ENCODE data around the gene NDUFA8.

The NDUFA8 gene

GRCh38 chr9:122159026-122159924 is at the start of gene NDUFA8, which contains the start of gene MORN5:
Gene NDUFA8, minus strand, starts transcription at chr9:122159779. Its CDS starts 102 bp downstream, at chr9:122159677.
Gene MORN5, plus strand, starts transcription at chr9:122159908. Its CDS starts 65 bp downstream, at chr9:122159973.
- DNase-seq (ENCODE audit: low read depth in 3 of 3), result peak; percentile 91 to 95 (median 92)

DNA sequence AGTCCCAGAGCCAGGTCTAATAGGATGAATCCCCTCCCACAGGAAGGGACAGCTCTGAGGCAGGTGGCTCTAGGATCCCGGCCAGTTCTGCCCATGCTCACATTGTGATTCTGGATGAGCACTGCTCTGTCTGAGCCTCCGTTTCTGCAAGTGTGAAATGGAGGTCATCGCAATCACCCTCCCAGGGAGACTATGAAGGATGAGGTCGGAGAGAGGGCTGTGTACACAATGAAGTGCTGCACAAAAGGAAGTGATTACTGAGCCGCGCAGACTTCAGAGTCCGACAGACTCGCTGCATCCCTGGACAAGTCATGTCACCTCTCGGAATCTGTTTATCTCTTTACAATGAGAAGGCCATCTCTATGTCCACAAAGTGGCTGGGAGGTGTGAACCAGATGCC is 47.5 kb upstream of the NDUFA8 start:
- DNase-seq (ENCODE audit: low read depth in 3 of 3), result no peak

DNA sequence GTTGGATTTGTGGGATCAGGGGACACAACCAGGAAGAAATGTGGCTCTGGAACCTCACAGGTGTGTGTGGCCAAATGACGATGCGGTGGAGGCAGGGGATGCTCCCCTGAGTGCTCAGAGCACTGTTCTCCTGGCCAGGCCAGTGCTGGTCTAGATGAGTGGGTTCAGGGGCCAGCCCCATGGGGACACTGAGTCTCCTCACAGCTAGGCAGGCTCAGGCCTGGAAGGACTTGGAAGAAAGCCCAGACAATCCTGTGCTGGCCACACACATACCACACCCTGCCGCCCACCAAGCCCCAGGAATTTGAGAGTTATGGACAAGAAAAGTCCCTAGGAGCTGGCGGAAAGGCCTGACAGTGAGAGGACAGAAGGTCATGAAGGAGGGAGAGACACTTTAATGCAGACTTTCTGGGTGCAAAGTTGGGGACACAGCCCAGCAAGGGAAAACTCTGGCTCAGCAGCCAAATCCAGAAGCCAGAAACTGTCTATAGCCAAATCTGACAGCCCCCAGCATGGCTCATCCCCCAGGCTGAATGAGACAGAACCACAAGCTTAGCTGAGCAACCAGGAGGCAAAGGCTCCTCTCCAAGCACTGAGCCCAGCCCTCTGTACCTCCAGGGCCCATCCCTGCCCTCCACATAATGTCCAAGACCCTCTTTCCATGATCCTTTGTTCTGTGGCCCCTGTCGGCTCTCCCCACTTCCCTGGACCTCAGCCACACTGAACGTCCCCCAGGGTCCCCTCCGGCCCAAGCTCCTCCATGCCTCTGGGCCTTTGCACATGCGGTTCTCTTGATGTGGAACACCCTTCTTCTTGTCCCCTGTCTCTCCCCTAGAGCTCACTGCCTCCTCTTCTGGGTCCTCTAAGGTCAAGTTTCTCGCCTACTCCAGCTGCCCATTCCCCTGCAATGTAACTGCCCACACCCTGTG is 46.8 kb upstream of the NDUFA8 start:
- no peak for DNase-seq (ENCODE audit: low read depth in 3 of 3)

GRCh38 chr9:122205176-122205575 is 45.6 kb upstream of the NDUFA8 start:
- no peak for DNase-seq (ENCODE audit: low read depth in 3 of 3)

DNA sequence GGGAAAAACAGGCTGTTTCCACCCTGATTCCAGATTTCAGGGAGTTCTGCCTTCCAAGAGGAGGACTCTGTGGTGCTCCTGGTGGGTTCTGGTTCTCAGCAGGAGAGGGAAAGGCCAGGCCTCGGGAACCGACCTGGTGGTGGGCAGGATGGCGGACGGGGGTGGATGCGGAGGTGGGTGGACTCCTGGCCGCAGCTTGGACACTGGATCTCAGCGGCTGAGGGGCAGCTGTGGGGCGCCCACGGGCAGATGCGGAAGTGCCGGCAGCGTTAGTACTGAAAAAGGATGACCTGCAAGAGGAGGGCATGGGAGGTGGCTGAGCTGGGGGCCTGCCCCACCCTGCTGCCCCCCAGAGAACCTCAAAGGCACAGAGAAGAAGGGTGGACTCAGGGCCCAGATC is 44.9 kb upstream of the NDUFA8 start:
- DNase-seq (ENCODE audit: low read depth in 3 of 3), result no peak

DNA sequence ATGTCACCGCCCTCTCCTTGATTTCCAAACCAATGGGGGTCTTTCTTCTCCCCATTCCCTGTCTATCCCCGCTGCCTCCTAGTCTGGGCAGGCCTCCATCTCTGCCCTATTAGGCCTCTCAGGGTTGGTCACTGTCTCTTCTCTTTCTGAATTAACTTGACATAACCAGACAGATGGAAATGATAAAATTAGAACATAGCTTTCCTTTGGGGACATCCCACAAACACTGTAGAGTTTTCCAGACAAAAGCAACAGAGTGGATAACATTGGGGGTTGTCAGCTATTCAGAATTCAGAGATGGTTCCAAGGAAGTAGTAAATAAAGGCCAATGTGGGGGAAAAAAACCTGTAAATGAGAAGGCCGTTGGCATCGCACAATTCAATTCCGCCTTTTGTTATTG is 44.5 kb upstream of the NDUFA8 start:
- no peak for DNase-seq (ENCODE audit: low read depth in 3 of 3)

DNA sequence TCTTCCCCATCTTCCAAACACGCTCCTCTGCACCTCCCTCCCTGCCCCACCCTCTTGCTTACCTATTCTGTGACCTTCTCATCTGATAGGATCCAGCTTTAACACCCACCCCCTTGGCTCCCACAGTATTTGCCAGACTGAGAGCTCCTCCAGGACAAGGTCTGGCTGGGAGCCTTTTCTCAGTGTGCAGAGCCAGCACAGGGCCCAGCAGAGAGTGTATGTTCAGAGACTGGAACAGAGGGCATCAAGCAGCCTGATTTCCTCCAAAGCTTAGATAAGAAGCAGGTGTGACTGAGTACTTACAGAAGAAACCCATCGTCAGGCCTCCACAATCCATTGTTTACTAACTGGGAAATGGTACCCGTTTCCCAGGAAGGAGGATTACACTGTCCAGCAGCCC is 42.5 kb upstream of the NDUFA8 start:
- DNase-seq (ENCODE audit: low read depth in 3 of 3), result no peak

- DNase-seq (ENCODE audit: low read depth in 3 of 3), result no peak
These were observed 42.1 kb upstream of the NDUFA8 start for GRCh38 chr9:122201641-122202040.

DNA sequence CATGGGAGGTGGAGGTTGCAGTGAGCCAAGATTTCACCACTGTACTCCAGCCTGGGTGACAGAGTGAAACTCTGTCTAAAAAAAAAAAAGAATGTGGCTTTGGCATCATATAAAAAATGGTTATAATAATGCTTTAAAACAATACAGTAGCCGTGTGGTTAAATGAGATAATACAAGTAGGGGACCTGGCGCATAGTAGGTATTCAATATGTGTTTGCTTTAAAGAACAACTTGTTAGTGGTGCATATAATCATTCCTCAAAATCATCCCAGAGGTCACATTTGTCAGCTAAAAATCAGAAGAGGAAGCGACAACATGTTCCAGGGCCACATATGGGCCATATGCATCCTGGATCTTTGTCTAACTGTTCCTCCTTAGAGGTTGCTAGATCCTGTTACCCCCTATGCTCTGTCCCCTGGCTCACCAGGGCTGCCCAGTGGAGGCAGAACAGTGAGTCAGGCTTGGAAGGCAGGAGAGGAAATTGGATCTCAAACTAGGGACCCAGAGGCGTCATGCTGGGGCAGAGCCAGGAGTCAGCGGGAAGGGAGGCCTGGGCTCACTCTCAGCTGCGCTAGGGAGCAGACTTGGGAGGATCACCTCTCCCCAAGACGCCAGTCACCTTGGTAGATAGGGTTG is 41.5 kb upstream of the NDUFA8 start:
- DNase-seq (ENCODE audit: low read depth in 3 of 3), result no peak

DNA sequence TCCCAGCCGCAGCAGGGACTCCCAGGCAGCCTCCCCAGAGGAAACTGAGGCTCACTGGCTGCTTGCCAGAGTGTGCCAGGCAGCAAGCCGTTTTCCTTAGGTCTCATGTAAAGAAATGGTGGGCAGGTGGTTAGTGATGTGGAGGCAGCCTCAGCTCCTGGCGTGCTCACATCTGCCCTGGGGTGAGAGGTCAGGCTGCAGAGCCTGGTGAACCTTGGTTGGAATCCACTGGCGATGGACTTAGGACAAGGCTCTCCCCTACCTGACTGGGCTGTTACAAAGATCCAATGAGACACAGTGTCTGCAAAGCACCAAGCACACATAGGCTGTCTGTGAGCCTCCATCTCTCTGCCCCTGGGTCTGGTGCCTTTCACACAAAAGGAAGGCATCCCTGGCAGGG is 38.3 kb upstream of the NDUFA8 start:
- DNase-seq (ENCODE audit: low read depth in 3 of 3), result no peak

DNA sequence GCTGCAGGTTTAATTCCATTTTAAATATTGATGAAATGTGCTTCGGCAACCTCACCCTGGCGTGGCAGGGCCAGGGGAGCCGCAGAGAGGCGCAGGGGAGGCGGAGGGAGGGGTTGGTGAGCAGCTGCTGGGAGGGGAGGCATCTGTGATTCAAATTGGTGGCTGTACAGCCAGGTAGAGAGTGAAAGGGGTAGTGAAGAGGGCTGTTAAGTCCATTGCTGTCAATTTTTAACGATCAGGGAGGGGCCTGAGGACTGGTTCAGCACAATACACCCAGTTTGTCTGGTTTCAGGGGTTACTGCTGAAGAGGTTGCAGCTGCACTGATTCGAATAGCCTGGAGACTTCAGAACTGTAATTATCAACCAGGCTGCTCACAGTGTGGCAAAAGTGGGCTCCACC is 37.8 kb upstream of the NDUFA8 start:
- DNase-seq (ENCODE audit: low read depth in 3 of 3), result no peak

DNA sequence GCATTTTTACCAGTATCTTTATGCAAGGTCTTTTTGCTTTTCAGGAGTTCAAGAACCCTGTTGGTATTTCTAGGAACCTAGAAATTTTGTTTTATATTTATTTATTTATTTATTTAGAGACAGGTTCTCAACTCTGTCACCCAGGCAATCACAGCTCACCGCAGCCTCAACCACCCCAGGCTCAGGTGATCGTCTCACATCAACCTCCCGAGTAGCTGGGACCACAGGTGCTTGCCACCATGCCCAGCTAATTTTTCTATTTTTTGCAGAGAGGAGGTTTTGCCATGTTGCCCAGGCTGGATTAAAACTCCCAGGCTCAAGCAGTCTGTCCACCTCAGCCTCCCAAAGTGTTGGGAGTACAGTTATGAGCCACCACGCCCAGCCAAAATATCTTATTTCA is 36.3 kb upstream of the NDUFA8 start:
- DNase-seq (ENCODE audit: low read depth in 3 of 3), result no peak

GRCh38 chr9:122193651-122194050 is 34.1 kb upstream of the NDUFA8 start:
- no peak for DNase-seq (ENCODE audit: low read depth in 3 of 3)

DNA sequence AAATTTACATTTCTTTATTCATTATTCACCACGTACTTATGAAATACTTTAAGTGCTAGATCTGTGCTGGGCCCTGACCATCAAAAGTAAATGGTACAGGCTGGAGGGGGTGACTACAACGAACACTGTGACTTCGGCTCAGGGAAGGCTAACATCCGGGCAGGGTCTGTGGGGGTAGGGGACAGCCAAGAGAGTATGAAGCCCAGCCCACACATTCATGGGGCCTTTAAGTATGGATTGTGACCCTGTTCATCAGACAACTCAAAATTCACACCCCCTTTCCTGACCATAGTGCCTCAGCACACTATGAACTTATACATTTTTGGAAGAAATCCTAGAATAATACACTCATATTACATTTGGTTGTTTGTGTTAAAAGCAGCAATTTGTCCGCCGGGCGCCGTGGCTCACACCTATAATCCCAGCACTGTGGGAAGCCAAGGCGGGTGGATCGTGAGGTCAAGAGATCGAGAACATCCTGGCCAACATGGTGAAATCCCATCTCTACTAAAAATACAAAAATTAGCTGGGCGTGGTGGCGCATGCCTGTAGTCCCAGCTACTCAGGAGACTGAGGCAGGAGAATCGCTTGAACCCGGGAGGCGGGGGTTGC is 33.4 kb upstream of the NDUFA8 start:
- DNase-seq (ENCODE audit: low read depth in 3 of 3), result no peak

DNA sequence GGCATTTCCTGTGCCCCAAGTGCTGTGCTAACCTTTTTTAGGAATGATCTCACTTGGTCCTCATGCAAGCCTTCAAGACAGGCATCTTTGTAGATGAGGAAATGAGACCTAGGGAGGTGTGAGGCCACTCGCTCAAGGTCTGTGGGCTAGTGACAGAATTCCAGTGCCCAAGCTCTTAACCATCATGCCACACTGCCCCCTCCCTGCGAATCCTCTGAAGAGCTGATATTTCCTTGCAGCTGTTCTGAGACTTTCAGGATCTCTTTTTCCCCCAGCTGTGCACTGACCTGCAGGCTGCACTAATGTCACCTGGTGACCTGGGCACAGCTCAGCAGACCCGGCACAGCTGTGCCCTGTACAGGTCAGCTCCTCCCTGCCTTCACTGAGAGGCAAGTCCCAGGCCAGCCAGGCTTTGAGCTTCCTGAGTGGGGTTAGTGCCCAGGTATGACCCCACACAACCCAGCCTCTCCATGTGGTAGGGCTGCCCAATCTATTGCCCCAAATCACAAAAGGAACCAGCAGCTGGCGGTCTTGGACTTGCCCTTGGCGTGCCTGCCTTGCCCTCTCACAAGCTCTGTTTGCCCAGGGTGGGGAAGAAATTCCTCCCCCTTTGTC is 32.8 kb upstream of the NDUFA8 start:
- no peak for DNase-seq (ENCODE audit: low read depth in 3 of 3)

DNA sequence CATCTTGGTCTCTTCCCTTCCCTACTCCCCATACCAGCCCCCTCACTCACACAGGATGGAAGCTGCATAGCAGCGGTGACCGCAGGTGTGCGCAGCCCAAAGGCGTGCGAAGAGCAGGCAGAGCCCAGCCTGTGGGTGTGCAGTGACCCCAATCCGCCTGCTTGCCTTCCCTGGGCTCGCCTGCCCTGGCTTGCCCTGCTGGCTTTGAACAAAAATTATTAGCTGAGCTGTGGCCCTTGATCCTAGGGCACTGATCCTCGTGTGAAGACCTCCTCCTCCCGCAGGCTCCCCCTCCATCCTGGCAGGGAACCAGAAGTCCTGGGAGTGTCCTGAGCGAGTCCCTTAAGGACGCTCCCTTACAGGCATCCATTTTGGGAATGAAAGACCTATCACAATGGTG is 32.0 kb upstream of the NDUFA8 start:
- no peak for DNase-seq (ENCODE audit: low read depth in 3 of 3)

GRCh38 chr9:122190597-122191381 is 31.2 kb upstream of the NDUFA8 start:
- DNase-seq (ENCODE audit: low read depth in 3 of 3), result peak in 1 of 3 experiments; percentile 7

GRCh38 chr9:122188369-122188768 is 28.8 kb upstream of the NDUFA8 start:
- DNase-seq (ENCODE audit: low read depth in 3 of 3), result no peak

GRCh38 chr9:122186777-122187470 is 27.3 kb upstream of the NDUFA8 start:
- no peak for DNase-seq (ENCODE audit: low read depth in 3 of 3)

DNA sequence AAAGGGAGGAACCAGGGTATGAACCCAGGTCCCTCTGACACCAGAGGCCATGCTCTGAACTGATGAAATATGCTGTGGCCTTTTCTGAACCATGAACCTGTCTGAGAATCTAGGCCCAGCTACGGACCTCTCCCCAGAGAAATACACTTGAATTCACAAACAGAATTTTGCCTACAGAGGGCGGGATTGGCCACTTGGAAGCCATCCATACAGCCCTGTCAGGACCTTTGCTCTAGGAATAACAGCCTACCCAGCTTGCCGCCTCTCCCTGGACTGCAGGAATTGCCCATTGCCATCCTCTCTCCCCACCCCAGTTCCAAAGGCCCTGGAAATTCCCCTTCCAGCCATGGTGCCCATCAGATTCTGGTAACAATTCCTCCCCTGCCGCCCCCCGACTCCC is 26.7 kb upstream of the NDUFA8 start:
- no peak for DNase-seq (ENCODE audit: low read depth in 3 of 3)
